OCI-LY1 (cell line): ENCODE measurements around the gene MAP3K10.

Source experiments
- H2AFZ ChIP-seq: fragments of 200-600 bp; sonication (generic), shearing (Covaris generic); 2 replicates; pipeline ENCODE4 v1.6.0; 2014; ENCODE audit warnings: antibody characterized with exemption, mild to moderate bottlenecking, low read length
- H3F3A ChIP-seq: fragments of 200-600 bp; sonication (generic), shearing (Covaris generic); 2 replicates; pipeline ENCODE4 v1.6.0; 2014; ENCODE audit warnings: mild to moderate bottlenecking, antibody characterized with exemption, low read length, moderate library complexity; ENCODE audit not compliant: insufficient read depth
- H3K27ac ChIP-seq: fragments of 200-600 bp; sonication (generic); 2 replicates; pipeline ENCODE4 v1.5.1; 2014; ENCODE audit warnings: low read length, mixed run types, mild to moderate bottlenecking, low read depth; ENCODE audit not compliant: poor library complexity, severe bottlenecking
- H3K27me3 ChIP-seq: fragments of 200-600 bp; sonication (generic); 2 replicates; pipeline ENCODE4 v1.6.0; 2014; ENCODE audit warnings: antibody characterized with exemption, mild to moderate bottlenecking, low read length, moderate library complexity; ENCODE audit not compliant: insufficient read depth
- H3K36me3 ChIP-seq: fragments of 200-600 bp; sonication (generic); 2 replicates; pipeline ENCODE4 v1.6.1; 2014; ENCODE audit warnings: mild to moderate bottlenecking, antibody characterized with exemption, low read length, moderate library complexity, mixed read lengths; ENCODE audit not compliant: insufficient read depth
- H3K4me1 ChIP-seq: fragments of 200-600 bp; sonication (generic); 2 replicates; pipeline ENCODE4 v1.5.1; 2014; ENCODE audit warnings: mild to moderate bottlenecking, low read length, moderate library complexity; ENCODE audit not compliant: insufficient read depth, severe bottlenecking
- H3K4me2 ChIP-seq: fragments of 200-600 bp; sonication (generic), shearing (Covaris generic); 2 replicates; pipeline ENCODE4 v1.6.1; 2014; ENCODE audit warnings: low read length
- H3K4me3 ChIP-seq: fragments of 200-600 bp; sonication (generic); 2 replicates; pipeline ENCODE4 v1.5.1; 2014; ENCODE audit warnings: low read length, low read depth, mild to moderate bottlenecking, mixed read lengths; ENCODE audit not compliant: poor library complexity, severe bottlenecking
- H3K79me2 ChIP-seq: fragments of 200-600 bp; shearing (Covaris generic); 2 replicates; pipeline ENCODE4 v1.6.1; 2016; ENCODE audit warnings: mixed run types, low read length, mixed read lengths; ENCODE audit not compliant: insufficient read depth
- H3K9ac ChIP-seq: fragments of 200-600 bp; sonication (generic), shearing (Covaris generic); 2 replicates; pipeline ENCODE4 v1.6.1; 2014; ENCODE audit warnings: mild to moderate bottlenecking, low read length, mixed read lengths
- H3K9me2 ChIP-seq: fragments of 200-600 bp; sonication (generic), shearing (Covaris generic); 2 replicates; pipeline ENCODE4 v1.6.1; 2014; ENCODE audit warnings: low read depth, mild to moderate bottlenecking, low read length, mixed read lengths
- H3K9me3 ChIP-seq: fragments of 200-600 bp; shearing (Covaris generic); 2 replicates; pipeline ENCODE4 v1.6.1; 2014; ENCODE audit warnings: low read length, mixed read lengths
- H4K20me1 ChIP-seq: fragments of 200-600 bp; sonication (generic), shearing (Covaris generic); 2 replicates; pipeline ENCODE4 v1.6.0; 2016; ENCODE audit warnings: mild to moderate bottlenecking, low read length; ENCODE audit not compliant: insufficient read depth
- CTCF ChIP-seq: fragments of 200-600 bp; sonication (generic), shearing (Covaris generic); IDR thresholded peaks from 2 replicates; pipeline ENCODE4 v1.5.1; 2017; ENCODE audit warnings: mild to moderate bottlenecking, antibody characterized with exemption, low read length, moderate library complexity, mixed read lengths
- EZH2 ChIP-seq: fragments of 200-600 bp; sonication (generic), shearing (Covaris generic); IDR thresholded peaks from 2 replicates; pipeline ENCODE4 v1.8.0; 2017; ENCODE audit warnings: borderline replicate concordance, mixed run types, mild to moderate bottlenecking, antibody characterized with exemption, low read length, moderate library complexity, mixed read lengths

MAP3K10 gene

GRCh38 chr19:40174092-40174491 lies 17.1 kb upstream of the MAP3K10 start:
- Histone ChIP-seq H3K4me2 (no peak overlapping the region), H3K9me3 (no peaks in the 10 kb centered on the region), H3K4me3 (no peak overlapping the region), H3K27ac (no peak overlapping the region), H3F3A (no peaks in the 10 kb centered on the region), H3K79me2 (no peaks in the 10 kb centered on the region), H2AFZ (no peak overlapping the region), H4K20me1 (no peaks in the 10 kb centered on the region), H3K36me3 (no peaks in the 10 kb centered on the region), H3K9me2 (no peaks in the 10 kb centered on the region), H3K4me1 (no peaks in the 10 kb centered on the region), H3K27me3 (peaks cover 5% of the 10 kb centered on the region; the same call in 1 of the 2 replicates), H3K9ac (no peak overlapping the region)
- TF ChIP-seq CTCF (no peak), EZH2 (no peak)

GRCh38 chr19:40175820-40176219 lies 15.4 kb upstream of the MAP3K10 start:
- H4K20me1 ChIP-seq: no peaks in the 10 kb centered on the region
- no peak overlapping the region for H3K27ac ChIP-seq
- H3K36me3 ChIP-seq: no peaks in the 10 kb centered on the region
- no peaks in the 10 kb centered on the region for H3K79me2 ChIP-seq
- H3K27me3 ChIP-seq: peaks cover 5% of the 10 kb centered on the region; the same call in 1 of the 2 replicates
- H3K9ac ChIP-seq: no peak overlapping the region
- no peaks in the 10 kb centered on the region for H3F3A ChIP-seq
- no peak for TF ChIP-seq EZH2
- no peak for TF ChIP-seq CTCF
- no peak overlapping the region for H3K4me2 ChIP-seq
- H3K4me1 ChIP-seq: no peaks in the 10 kb centered on the region
- no peak overlapping the region for H2AFZ ChIP-seq
- no peaks in the 10 kb centered on the region for H3K9me3 ChIP-seq
- H3K4me3 ChIP-seq: no peak overlapping the region
- H3K9me2 ChIP-seq: no peaks in the 10 kb centered on the region

GRCh38 chr19:40177286-40178070 lies 13.7 kb upstream of the MAP3K10 start:
- H4K20me1 ChIP-seq: no peaks in the 10 kb centered on the region
- H3K4me3 ChIP-seq: no peak overlapping the region
- peaks cover 5% of the 10 kb centered on the region; the same call in 1 of the 2 replicates for H3K27me3 ChIP-seq
- TF ChIP-seq CTCF (no peak), EZH2 (no peak)
- H3K9me2 ChIP-seq: no peaks in the 10 kb centered on the region
- no peak overlapping the region for H3K27ac ChIP-seq
- no peaks in the 10 kb centered on the region for H3K79me2 ChIP-seq
- no peaks in the 10 kb centered on the region for H3K9me3 ChIP-seq
- H3F3A ChIP-seq: no peaks in the 10 kb centered on the region
- H3K4me1 ChIP-seq: no peaks in the 10 kb centered on the region
- no peak overlapping the region for H2AFZ ChIP-seq
- H3K36me3 ChIP-seq: no peaks in the 10 kb centered on the region
- no peak overlapping the region for H3K9ac ChIP-seq
- H3K4me2 ChIP-seq: no peak overlapping the region
